GM18868 (cell line): ENCODE measurements around the gene WDR35.
A peak's percentile ranks its signal among the peaks of the same experiment; 100 is the strongest.
"Not testable (repeated sequence)": the region's sequence is repeated elsewhere in the genome, so short reads cannot be mapped to it uniquely, and the experiment has no call there.

Experiments
- ATAC-seq: cut with Tn5 transposase; IDR thresholded peaks from one replicate; pipeline ENCODE4 v1.9.1; 2021; ENCODE audit warnings: mild to moderate bottlenecking, moderate library complexity; ENCODE audit not compliant: unreplicated experiment

Gene WDR35

DNA sequence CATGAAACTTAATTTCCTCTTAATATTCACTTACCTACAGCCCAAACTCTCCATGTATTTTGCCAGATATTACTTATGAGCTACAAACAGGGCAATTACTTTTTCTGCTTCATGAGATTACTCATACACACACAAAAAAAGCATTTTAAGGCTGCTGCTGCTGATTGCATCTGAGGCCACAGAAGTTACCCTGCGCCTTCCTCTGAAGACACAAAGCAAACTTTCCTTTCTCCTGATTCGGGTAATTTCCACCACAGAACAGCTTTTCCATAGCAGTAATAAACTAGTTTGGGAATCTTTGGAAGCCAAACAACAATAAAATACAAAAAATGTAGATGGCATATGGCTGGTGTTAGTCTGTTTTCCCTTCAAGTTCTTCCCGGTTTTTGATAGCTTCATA is 94.4 kb downstream of the WDR35 start:
- peak; percentile 27 for ATAC-seq

DNA sequence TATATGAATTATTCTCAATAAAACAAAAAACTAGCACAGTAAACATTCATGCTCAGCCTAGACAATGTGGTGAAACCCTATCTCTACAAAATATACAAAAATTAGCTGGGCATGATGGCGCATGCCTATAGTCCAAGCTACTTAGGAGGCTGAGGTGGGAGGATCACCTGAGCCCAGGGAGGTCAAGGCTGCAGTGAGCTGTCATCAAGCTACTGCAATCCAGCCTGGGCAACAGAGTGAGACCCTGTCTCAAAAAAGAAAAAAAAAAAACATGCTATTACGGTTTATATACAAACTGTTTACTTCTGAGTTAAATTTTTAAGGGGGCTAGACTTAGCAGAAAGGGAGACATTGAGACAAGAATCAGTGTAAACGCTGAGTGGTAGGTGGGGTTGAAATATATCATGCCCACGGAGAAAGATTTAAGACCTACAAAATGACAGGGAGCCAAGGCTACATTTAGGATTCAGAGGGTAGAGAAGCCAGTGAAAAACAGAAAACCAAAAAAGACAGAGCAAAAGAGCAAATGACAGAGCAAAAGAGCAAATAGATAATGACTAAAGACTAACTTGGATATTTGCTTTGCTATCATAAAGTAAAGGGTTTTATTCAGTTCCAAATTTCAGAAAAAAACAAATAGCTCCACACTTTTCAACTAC is 95.6 kb downstream of the WDR35 start:
- no peak for ATAC-seq

GRCh38 chr2:19893520-19894133 is 96.3 kb downstream of the WDR35 start:
- peak; percentile 61 for ATAC-seq

- not testable (repeated sequence) for ATAC-seq
Measured at GRCh38 chr2:19891971-19892370, 97.9 kb downstream of the WDR35 start.

GRCh38 chr2:19890104-19890503 is 99.8 kb downstream of the WDR35 start:
- no peak for ATAC-seq

DNA sequence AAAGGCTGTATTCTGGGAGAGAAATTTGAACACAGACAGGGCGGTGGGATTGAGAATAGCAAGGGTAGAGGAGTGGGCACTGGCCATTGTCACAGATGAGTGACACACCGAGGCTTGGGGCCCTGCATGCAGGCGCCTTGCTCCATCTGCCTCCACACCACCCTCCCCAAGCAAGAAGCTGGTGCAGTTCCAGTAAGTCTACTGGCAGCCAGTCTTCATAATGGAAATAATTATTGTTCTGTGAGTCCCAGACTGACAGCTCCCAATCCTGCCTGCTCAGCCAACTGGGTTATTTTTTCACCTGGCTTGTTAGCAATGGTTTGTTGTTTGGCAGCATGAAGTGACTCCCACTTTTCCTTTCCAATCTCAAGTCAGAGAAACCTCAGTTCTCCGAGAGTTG is 101.1 kb downstream of the WDR35 start:
- no peak for ATAC-seq

- ATAC-seq, result no peak
Measured at GRCh38 chr2:19887510-19887909, 102.4 kb downstream of the WDR35 start.

- ATAC-seq, result no peak
Measured at GRCh38 chr2:19886261-19886660, 103.6 kb downstream of the WDR35 start.

- no peak for ATAC-seq
Measured at GRCh38 chr2:19885791-19886190, 104.1 kb downstream of the WDR35 start.

DNA sequence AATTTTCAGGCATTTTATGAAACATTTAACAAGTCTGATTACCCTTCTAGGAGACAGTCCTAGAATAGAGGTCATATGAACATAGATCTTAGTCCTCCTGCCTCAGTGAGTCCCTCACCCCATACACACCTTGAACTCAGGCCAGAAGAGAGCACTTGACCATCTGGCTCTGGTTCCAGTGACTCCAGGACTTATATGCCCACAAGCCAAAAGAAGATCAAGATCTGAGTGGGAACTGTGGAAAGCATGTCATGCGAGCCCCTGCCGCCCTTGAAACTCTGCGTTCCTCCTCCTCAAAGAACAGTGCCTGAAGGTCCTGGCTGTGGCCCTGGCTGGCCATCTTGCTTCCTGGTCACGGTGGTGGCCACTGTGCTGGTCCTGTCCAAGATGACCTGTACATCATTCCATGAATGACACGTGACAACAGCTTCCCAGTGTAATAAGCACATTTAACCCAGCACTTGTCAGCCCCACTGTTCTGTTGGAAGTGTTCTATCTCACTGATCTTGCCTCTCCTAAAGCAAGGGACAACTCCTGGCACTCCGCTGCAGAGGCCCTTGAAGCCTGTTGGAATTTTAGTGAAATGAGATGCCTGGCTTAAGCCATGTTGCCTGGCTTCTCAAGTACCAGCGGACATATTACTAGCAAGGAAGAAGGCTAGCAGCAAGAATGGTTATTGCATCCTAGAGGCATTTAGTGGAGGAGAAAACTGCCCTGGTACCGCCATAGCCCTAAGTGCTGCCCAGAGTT is 105.8 kb downstream of the WDR35 start:
- no peak for ATAC-seq

- ATAC-seq, result no peak
Measured at GRCh38 chr2:19883486-19883885, 106.4 kb downstream of the WDR35 start.

DNA sequence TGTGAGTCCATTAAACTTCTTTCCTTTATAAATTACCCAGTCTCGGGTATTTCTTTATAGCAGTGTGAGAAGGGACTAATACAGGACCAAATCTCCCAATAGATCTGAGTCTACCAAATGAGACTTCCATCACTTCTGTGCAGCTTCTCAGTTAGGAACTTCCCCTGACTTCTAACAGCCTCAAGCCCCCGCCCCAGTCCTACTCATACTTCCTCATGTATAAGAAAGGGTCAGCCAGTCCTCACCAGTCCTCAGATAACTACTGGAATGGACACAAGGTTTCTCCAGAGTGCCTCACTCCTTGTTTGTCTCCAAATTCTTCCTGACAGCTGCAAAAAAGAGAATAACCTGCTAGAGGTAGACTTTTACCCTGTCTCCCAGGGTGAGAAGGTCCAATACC is 107.6 kb downstream of the WDR35 start:
- no peak for ATAC-seq

GRCh38 chr2:19881908-19882265 is 108.0 kb downstream of the WDR35 start:
- ATAC-seq, result no peak

- ATAC-seq, result no peak
Measured at GRCh38 chr2:19881221-19881907, 108.5 kb downstream of the WDR35 start.

DNA sequence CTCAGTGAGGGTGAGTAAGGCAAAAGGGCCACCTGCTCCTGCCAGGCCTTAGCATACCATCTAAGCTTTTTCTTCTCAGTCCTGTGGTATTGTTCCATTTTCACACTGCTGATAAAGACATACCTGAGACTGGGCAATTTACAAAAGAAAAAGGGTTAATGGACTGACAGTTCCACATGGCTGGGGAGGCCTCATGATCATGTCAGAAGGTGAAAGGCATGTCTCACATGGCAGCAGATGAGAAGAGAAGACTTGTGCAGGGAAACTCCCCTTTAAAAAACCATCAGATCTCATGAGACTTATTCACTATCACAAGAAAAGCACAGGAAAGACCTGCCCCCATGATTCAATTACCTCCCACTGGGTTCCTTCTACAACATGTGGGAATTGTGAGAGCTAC is 109.7 kb downstream of the WDR35 start:
- ATAC-seq, result peak; percentile 39

DNA sequence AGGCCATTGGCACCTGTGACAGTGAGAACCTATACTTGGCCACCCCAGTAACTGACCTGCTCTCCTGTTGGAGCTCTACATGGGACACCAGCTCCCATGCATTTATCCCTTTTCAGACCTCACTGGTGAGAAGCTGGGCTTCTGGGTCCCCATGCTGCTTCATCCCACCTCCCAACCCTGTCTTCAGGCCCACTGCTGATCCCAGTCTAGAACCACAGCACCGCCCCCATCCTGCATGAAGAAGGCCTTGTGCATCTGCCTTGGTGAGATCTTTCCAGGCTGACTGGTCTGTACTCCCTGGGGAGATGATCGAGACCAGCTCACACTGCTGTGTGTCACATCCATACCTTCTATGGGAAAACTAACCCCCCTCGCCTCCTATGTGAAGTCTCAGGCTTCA is 110.8 kb downstream of the WDR35 start:
- ATAC-seq, result no peak

GRCh38 chr2:19878268-19879046 is 111.4 kb downstream of the WDR35 start:
- ATAC-seq, result no peak

- no peak for ATAC-seq
Measured at GRCh38 chr2:19876751-19877150, 113.2 kb downstream of the WDR35 start.

DNA sequence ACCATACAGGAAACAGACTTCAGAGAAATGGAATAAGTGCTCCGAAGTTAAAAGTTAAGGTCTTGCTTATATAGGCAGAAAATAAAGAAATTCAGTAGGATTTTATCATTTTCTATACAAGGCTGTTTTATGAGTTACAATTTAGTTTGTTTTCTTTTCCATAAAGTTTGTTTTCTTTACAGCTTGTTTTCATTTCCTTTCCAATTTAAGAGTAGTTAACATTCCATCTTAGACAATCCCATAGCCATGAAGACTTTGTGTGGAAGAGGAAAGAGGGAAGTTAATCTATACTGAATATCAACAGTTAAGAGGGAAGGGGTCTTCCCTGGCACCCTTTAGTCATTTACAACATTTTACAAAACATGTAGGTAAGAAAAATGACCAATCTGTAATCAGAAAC is 114.6 kb downstream of the WDR35 start:
- no peak for ATAC-seq

GRCh38 chr2:19874726-19875125 is 115.2 kb downstream of the WDR35 start:
- no peak for ATAC-seq

DNA sequence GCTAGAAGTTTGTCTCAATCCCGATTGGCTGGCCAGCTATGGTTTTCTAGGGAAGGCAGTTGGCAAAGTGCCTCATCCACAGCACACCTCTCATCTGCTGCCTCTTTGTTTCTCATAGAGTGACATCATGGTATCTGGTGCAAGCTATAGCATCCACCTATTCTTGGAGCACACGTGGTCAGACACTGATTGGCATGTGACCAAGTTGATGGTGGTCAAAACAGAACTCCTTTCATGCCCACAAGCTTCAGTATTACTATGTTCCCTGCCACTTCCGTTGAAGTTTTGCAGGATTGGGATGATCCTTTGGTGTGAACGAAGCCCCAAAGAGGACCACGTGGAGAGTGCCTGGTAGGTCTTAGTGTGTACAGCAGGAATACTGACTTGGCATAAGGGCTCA is 116.9 kb downstream of the WDR35 start:
- ATAC-seq, result no peak
